MM.1S (cell line): Measurements from ENCODE around the gene SCMH1.

Source experiments
- DNase-seq: peaks from one replicate; pipeline ENCODE4 v3.0.0-alpha.2; 2015
- H2AFZ ChIP-seq: fragments of 300-600 bp; sonication (generic); 2 replicates; pipeline ENCODE4 v1.6.0; 2016; ENCODE audit warnings: antibody characterized with exemption, low read length
- H3F3A ChIP-seq: fragments of 300-600 bp; sonication (generic); 2 replicates; pipeline ENCODE4 v1.6.1; 2016; ENCODE audit warnings: mild to moderate bottlenecking, antibody characterized with exemption, low read length, moderate library complexity, mixed read lengths; ENCODE audit not compliant: insufficient read depth
- H3K27ac ChIP-seq: fragments of 300-600 bp; sonication (generic); 2 replicates; pipeline ENCODE4 v1.5.1; 2016; ENCODE audit warnings: mild to moderate bottlenecking, low read length
- H3K27me3 ChIP-seq: fragments of 300-600 bp; sonication (generic); replicated peaks from 2 replicates; pipeline ENCODE4 v1.6.0; 2016; ENCODE audit warnings: low read length; ENCODE audit not compliant: insufficient read depth
- H3K36me3 ChIP-seq: fragments of 300-600 bp; sonication (generic); replicated peaks from 2 replicates; pipeline ENCODE4 v1.6.1; 2016; ENCODE audit warnings: mild to moderate bottlenecking, low read length, mixed read lengths; ENCODE audit not compliant: insufficient read depth
- H3K4me1 ChIP-seq: fragments of 300-600 bp; sonication (generic); 2 replicates; pipeline ENCODE4 v1.6.1; 2016; ENCODE audit warnings: low read length, mixed read lengths
- H3K4me2 ChIP-seq: fragments of 300-600 bp; sonication (generic); 2 replicates; pipeline ENCODE4 v1.6.0; 2016; ENCODE audit warnings: low read depth, low read length
- H3K4me3 ChIP-seq: fragments of 300-600 bp; sonication (generic); 2 replicates; pipeline ENCODE4 v1.5.1; 2016; ENCODE audit warnings: low read length, mixed read lengths
- H3K79me2 ChIP-seq: fragments of 300-600 bp; sonication (generic); 2 replicates; pipeline ENCODE4 v1.6.1; 2016; ENCODE audit warnings: mixed run types, low read length, mixed read lengths
- H3K9ac ChIP-seq: fragments of 300-600 bp; sonication (generic); 2 replicates; pipeline ENCODE4 v1.6.1; 2016; ENCODE audit warnings: low read length, mixed read lengths
- H3K9me2 ChIP-seq: fragments of 300-600 bp; sonication (generic); replicated peaks from 2 replicates; pipeline ENCODE4 v1.6.1; 2016; ENCODE audit warnings: mild to moderate bottlenecking, low read length, mixed read lengths; ENCODE audit not compliant: insufficient read depth
- H3K9me3 ChIP-seq: fragments of 300-600 bp; sonication (generic); replicated peaks from 2 replicates; pipeline ENCODE4 v1.6.1; 2016; ENCODE audit warnings: mild to moderate bottlenecking, low read length, mixed read lengths; ENCODE audit not compliant: insufficient read depth
- H4K20me1 ChIP-seq: fragments of 300-600 bp; sonication (generic); 2 replicates; pipeline ENCODE4 v1.6.1; 2016; ENCODE audit warnings: mild to moderate bottlenecking, low read length, moderate library complexity, mixed read lengths; ENCODE audit not compliant: insufficient read depth
- EZH2 ChIP-seq: fragments of 300-600 bp; sonication (generic); optimal IDR thresholded peaks from 2 replicates; pipeline ENCODE3; 2017; ENCODE audit warnings: low read depth, mild to moderate bottlenecking, antibody characterized with exemption, low read length, mixed read lengths
- EZH2phosphoT487 ChIP-seq: fragments of 300-600 bp; sonication (generic); IDR thresholded peaks from 2 replicates; pipeline ENCODE4 v1.6.1; 2018; ENCODE audit warnings: antibody characterized with exemption, low read length
- TF ChIP-seq, protein P1 (sequence below): fragments of 300-600 bp; sonication (generic); IDR thresholded peaks from 2 replicates; pipeline ENCODE4 v1.5.1; 2016; ENCODE audit warnings: antibody characterized with exemption, low read length, mixed read lengths

The SCMH1 gene

GRCh38 chr1:41284121-41284520 is 42.0 kb upstream of the SCMH1 start:
- no peaks in the 10 kb centered on the region for H3K27me3 ChIP-seq

GRCh38 chr1:41282679-41283317 is 40.7 kb upstream of the SCMH1 start:
- TF ChIP-seq, protein P1, sequence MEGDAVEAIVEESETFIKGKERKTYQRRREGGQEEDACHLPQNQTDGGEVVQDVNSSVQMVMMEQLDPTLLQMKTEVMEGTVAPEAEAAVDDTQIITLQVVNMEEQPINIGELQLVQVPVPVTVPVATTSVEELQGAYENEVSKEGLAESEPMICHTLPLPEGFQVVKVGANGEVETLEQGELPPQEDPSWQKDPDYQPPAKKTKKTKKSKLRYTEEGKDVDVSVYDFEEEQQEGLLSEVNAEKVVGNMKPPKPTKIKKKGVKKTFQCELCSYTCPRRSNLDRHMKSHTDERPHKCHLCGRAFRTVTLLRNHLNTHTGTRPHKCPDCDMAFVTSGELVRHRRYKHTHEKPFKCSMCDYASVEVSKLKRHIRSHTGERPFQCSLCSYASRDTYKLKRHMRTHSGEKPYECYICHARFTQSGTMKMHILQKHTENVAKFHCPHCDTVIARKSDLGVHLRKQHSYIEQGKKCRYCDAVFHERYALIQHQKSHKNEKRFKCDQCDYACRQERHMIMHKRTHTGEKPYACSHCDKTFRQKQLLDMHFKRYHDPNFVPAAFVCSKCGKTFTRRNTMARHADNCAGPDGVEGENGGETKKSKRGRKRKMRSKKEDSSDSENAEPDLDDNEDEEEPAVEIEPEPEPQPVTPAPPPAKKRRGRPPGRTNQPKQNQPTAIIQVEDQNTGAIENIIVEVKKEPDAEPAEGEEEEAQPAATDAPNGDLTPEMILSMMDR: peak; percentile 89
- TF ChIP-seq EZH2phosphoT487: no peak
- Histone ChIP-seq H3K9ac (no peak overlapping the region), H3K27ac (no peak overlapping the region), H3F3A (no peaks in the 10 kb centered on the region), H3K9me2 (no peaks in the 10 kb centered on the region), H2AFZ (0 out of 2 replicates have a peak overlapping the region, but pooled peaks have one; percentile 6), H3K27me3 (no peaks in the 10 kb centered on the region), H4K20me1 (no peaks in the 10 kb centered on the region), H3K79me2 (no peaks in the 10 kb centered on the region), H3K4me3 (no peak overlapping the region), H3K36me3 (no peaks in the 10 kb centered on the region), H3K4me2 (no peak overlapping the region), H3K4me1 (no peaks in the 10 kb centered on the region), H3K9me3 (no peaks in the 10 kb centered on the region)
- peak; percentile 14 for DNase-seq

More at GRCh38 chr1:41284121-41284520, 42.0 kb upstream of the SCMH1 start:
- no peaks in the 10 kb centered on the region for H3K4me1 ChIP-seq
- H3K4me3 ChIP-seq: no peak overlapping the region
- H3K9ac ChIP-seq: no peak overlapping the region
- TF ChIP-seq EZH2 (no peak), EZH2phosphoT487 (no peak)
- TF ChIP-seq, protein P1: no peak
- no peaks in the 10 kb centered on the region for H3K79me2 ChIP-seq
- no peak overlapping the region for H3K4me2 ChIP-seq
- no peaks in the 10 kb centered on the region for H3K9me2 ChIP-seq
- H4K20me1 ChIP-seq: no peaks in the 10 kb centered on the region
- DNase-seq: no peak
- no peaks in the 10 kb centered on the region for H3K9me3 ChIP-seq
- H3K27ac ChIP-seq: no peak overlapping the region
- H2AFZ ChIP-seq: no peak overlapping the region
- no peaks in the 10 kb centered on the region for H3F3A ChIP-seq
- no peaks in the 10 kb centered on the region for H3K36me3 ChIP-seq

- H3K9me2 ChIP-seq: no peaks in the 10 kb centered on the region
- TF ChIP-seq, protein P1: no peak
- TF ChIP-seq EZH2phosphoT487 (no peak), EZH2 (no peak)
- H3K27ac ChIP-seq: no peak overlapping the region
- H3K4me1 ChIP-seq: no peaks in the 10 kb centered on the region
- H4K20me1 ChIP-seq: no peaks in the 10 kb centered on the region
- no peaks in the 10 kb centered on the region for H3K79me2 ChIP-seq
- no peak overlapping the region for H3K4me2 ChIP-seq
- H2AFZ ChIP-seq: no peak overlapping the region
- H3F3A ChIP-seq: no peaks in the 10 kb centered on the region
- no peaks in the 10 kb centered on the region for H3K27me3 ChIP-seq
- H3K4me3 ChIP-seq: no peak overlapping the region
- no peak for DNase-seq
- no peak overlapping the region for H3K9ac ChIP-seq
- no peaks in the 10 kb centered on the region for H3K36me3 ChIP-seq
- no peaks in the 10 kb centered on the region for H3K9me3 ChIP-seq
These were observed 39.2 kb upstream of the SCMH1 start for GRCh38 chr1:41281334-41281733.
